ENCODE results near the gene CIAO2A. TPM values are rescaled to one million over a fixed set of nuclear protein-coding genes. Genes with fewer than 3 reads are reported as not detected.

The CIAO2A gene, protein sequence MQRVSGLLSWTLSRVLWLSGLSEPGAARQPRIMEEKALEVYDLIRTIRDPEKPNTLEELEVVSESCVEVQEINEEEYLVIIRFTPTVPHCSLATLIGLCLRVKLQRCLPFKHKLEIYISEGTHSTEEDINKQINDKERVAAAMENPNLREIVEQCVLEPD
- total RNA-seq (10 to 100 TPM; 21.5 to 23.1 TPM), total RNA-seq (14.3 to 46.6 reads per million in 2 donors)

DNA sequence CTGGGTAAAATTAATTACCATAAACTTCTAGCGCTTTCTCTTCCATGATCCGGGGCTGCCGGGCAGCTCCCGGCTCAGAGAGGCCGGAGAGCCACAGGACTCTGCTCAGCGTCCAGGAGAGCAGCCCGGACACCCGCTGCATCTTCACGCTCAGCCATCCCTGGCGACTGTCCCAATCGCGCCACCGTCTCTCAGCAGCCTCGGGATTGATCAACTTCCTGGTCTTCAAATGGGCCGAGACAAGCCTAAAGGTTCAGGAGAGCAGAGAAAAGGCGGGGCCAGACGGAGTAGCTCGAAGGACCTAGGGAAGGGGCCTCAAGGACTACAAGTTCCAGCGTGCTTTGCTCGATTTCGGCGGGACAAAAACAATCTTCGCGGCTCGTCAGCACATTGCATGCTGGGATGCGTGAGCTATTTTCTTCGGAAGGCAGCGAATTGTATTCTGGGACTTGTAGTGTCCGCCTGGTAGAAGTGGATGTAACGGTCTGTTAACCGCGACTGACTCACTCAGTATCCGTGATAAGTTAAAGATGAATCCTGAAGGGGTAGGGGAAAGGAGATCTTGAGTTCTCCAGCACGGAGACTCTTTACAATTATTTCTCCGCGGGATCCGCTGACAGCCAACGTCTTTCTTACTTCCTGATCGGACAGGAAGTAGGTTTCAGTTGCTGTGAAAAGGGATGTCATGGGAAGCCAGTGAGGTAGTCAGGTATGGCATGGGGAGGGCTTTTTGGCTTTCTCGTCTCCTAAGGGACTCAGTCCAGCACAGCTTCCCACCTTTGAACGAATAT is at the start of gene CIAO2A:
CIAO2A (minus strand) TSS at position 212 of the 791 bp plus-strand sequence; CDS start at position 142, 70 bp downstream.
- H3K36me3 Mint-ChIP-seq (ENCODE audit: low read depth): peaks cover 9% of the 10 kb centered on the region
- ATAC-seq: peak; percentile 77
- H3K4me3 Mint-ChIP-seq: peak within 1 kb of the TSS; percentile 99
- peak; percentile 73 to 84 (median 77) for DNase-seq
- H3K9me3 ChIP-seq (ENCODE audit: control insufficient read depth, low read length, poor library complexity, severe bottlenecking): no peaks in the 10 kb centered on the region
- H3K27me3 Mint-ChIP-seq: no peaks in the 10 kb centered on the region
- H3K27ac Mint-ChIP-seq: peak within 1 kb of the TSS; percentile 99
- H3K4me1 Mint-ChIP-seq: peaks cover 71% of the 10 kb centered on the region

DNA sequence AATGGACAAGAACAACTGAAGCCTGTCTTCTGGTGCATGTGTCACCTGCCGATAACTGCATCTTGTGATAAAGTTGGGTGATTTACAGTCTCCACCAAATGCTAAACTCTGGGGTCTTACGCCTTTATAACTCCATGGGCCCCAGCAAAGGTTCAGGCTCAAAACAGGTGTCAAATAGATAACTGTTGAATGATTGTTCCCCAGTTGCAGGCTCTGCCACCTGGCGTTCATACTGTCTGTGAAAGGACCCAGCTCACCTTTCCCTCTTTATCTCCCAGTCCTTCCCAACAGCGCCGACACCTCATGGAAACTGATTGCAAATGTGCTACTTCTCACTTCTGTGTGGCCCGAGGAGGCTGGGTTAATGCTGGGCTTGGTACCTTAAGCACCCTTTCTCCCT is 49.6 kb upstream of the CIAO2A start:
- no peak overlapping the region for H3K27ac Mint-ChIP-seq
- DNase-seq (no peak), ATAC-seq (no peak)
- peaks cover 2% of the 10 kb centered on the region for H3K4me1 Mint-ChIP-seq
- no peaks in the 10 kb centered on the region for H3K9me3 ChIP-seq (ENCODE audit: control insufficient read depth, low read length, poor library complexity, severe bottlenecking)
- H3K4me3 Mint-ChIP-seq: no peak overlapping the region
- H3K36me3 Mint-ChIP-seq (ENCODE audit: low read depth): peaks cover under 1% of the 10 kb centered on the region
- no peaks in the 10 kb centered on the region for H3K27me3 Mint-ChIP-seq

DNA sequence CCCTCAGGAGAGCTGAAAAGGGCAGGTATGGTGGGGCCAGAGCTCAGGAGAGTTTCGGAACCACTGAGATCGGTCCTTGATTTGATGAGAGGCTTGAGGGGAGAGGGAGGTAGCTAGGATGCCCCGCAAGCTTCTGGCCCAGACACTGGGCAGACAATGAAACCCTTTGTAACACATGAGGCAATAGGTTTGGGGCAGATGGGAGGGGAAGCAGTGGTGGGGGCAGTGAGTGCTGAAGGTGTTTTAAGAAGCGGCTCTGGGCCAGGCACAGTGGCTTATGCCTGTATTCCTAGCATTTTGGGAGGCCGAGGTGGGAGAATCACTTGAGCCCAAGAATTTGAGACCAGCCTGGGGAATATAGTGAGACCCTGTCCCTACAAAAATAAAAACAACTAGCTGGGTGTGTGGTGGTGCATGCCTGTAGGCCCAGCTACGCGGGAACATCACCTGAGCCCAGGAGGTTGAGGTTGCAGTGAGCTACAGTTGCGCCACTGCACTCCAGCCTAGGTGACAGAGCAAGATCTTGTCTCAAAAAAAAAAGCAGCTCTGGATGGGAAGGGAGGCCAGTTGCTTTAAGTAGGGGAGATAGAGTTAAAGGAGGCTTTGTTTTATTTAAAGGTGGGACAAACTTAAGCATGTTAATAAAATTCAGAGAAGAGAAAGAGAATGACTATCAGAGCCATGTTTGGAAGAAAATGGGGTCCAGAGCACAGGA is 48.3 kb upstream of the CIAO2A start:
- H3K27me3 Mint-ChIP-seq: no peaks in the 10 kb centered on the region
- no peaks in the 10 kb centered on the region for H3K9me3 ChIP-seq (ENCODE audit: control insufficient read depth, low read length, poor library complexity, severe bottlenecking)
- ATAC-seq: no peak
- H3K4me3 Mint-ChIP-seq: no peak overlapping the region
- peak overlapping the region; percentile 34 for H3K27ac Mint-ChIP-seq
- DNase-seq: no peak
- peaks cover 2% of the 10 kb centered on the region for H3K4me1 Mint-ChIP-seq
- peaks cover 3% of the 10 kb centered on the region for H3K36me3 Mint-ChIP-seq (ENCODE audit: low read depth)

DNA sequence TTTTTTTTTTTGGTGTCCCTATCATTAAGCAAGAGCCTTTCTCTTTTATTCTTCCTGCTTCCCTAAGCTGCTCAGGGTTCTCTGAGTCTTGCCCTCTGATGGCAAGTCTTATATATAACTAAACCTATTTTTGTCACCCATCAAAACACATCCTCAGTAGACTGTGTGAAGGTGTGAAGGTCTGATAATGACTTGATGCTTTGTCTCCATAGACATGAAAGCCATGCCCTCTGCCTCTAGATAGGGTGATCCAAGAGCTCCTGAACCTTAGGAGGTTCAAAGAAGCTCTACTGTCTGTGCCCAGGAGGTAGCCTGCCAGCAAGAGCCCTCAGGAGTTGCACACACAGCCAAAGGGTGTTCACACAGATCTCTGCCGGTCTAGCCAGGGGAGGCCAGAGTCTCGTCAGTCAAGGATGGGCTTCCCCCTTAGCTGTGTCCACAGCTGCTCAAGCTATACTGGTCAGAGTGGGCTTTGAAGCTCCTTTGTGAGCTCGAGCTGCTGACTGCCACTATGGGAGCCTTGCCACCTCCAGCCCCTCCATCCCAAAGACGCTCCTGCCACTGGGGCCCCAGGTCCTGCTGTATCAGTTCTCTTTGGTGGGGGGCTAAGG is 44.8 kb upstream of the CIAO2A start:
- Mint-ChIP-seq H3K4me1 (peaks cover 2% of the 10 kb centered on the region), H3K4me3 (no peak overlapping the region), H3K27ac (no peak overlapping the region), H3K36me3 (ENCODE audit: low read depth) (peaks cover 5% of the 10 kb centered on the region), H3K27me3 (no peaks in the 10 kb centered on the region)
- no peaks in the 10 kb centered on the region for H3K9me3 ChIP-seq (ENCODE audit: control insufficient read depth, low read length, poor library complexity, severe bottlenecking)
- ATAC-seq: no peak
- DNase-seq: no peak

DNA sequence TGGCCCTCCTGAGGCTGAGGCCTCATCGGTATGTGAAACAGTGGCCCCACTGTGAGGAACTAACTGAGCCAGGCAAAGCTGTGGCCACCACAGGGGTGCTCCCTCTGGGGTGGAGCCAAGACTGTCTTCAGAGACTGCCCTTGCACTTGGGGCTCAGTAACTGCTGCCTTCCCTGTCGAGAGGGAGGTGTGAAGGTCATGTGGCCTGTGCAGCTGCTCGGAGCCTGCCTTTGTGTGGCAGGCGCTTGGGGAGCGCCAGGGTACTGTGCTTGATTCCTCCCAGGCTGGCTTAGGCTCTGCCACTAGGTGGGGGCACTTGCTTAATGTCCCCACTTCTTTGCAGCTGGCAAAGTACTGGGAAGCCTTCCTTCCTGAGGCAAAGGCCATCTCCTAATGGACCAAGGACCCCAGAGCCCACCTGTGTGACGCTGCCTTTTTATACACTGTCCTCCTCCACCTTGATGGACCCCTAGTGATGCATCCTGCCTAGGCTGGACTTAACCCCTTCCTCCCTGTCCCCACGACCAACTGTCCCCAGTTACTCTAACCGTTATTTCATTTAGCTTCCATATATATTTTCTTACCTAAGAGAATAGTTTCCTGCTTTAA is 43.7 kb upstream of the CIAO2A start:
- no peak overlapping the region for H3K27ac Mint-ChIP-seq
- H3K9me3 ChIP-seq (ENCODE audit: control insufficient read depth, low read length, poor library complexity, severe bottlenecking): no peaks in the 10 kb centered on the region
- ATAC-seq (peak; percentile 54), DNase-seq (no peak)
- no peak overlapping the region for H3K4me3 Mint-ChIP-seq
- no peaks in the 10 kb centered on the region for H3K27me3 Mint-ChIP-seq
- H3K36me3 Mint-ChIP-seq (ENCODE audit: low read depth): peaks cover 7% of the 10 kb centered on the region
- H3K4me1 Mint-ChIP-seq: peaks cover 2% of the 10 kb centered on the region

DNA sequence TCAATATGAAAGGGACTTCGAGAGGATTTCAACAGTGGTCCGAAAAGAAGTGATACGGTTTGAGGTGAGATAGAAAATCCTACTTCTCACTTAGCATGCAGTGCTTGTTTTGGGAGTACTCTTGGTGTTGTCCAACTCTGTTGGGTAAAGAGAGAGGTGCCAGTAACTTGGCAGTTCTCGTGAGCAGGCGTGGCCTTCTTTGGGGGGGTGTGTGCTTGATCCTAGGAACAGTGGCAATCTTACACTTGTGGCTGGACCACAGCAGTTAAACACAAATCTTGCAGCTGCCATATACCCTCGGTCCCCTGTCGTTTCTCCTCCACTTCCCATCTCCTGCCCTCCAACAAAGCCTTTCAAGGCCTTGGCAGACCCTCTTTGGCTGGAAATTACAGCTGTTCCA is 42.7 kb upstream of the CIAO2A start:
- no peak for ATAC-seq
- peak overlapping the region; percentile 3 for H3K27ac Mint-ChIP-seq
- H3K9me3 ChIP-seq (ENCODE audit: control insufficient read depth, low read length, poor library complexity, severe bottlenecking): no peaks in the 10 kb centered on the region
- no peak for DNase-seq
- peaks cover 10% of the 10 kb centered on the region for H3K36me3 Mint-ChIP-seq (ENCODE audit: low read depth)
- H3K4me3 Mint-ChIP-seq: no peak overlapping the region
- no peaks in the 10 kb centered on the region for H3K27me3 Mint-ChIP-seq
- H3K4me1 Mint-ChIP-seq: no peaks in the 10 kb centered on the region

DNA sequence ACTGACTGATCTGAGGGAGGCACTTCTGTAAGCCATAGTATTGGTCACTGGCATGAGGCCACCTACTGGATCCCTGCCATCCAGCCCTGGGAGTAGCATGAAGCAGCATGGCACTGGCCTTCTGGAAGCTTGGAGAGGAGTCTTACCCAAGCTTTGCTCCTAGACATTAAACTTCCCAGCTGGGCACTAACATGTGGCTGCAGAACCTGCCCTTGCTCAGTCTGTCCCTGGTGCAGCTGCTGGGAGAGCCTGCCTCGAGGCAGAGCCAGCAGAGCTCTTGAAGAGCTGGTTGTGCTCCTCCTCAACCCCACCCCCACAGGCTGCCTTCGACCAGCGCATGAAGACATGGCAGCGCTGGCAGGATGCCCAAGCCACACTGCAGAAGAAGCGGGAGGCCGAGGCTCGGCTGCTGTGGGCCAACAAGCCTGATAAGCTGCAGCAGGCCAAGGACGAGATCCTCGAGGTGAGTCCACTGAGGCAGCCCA is 40.7 kb upstream of the CIAO2A start:
- no peaks in the 10 kb centered on the region for H3K9me3 ChIP-seq (ENCODE audit: control insufficient read depth, low read length, poor library complexity, severe bottlenecking)
- H3K4me1 Mint-ChIP-seq: no peaks in the 10 kb centered on the region
- ATAC-seq (no peak), DNase-seq (no peak)
- H3K27ac Mint-ChIP-seq: no peak overlapping the region
- H3K36me3 Mint-ChIP-seq (ENCODE audit: low read depth): peaks cover 10% of the 10 kb centered on the region
- no peak overlapping the region for H3K4me3 Mint-ChIP-seq
- H3K27me3 Mint-ChIP-seq: no peaks in the 10 kb centered on the region

DNA sequence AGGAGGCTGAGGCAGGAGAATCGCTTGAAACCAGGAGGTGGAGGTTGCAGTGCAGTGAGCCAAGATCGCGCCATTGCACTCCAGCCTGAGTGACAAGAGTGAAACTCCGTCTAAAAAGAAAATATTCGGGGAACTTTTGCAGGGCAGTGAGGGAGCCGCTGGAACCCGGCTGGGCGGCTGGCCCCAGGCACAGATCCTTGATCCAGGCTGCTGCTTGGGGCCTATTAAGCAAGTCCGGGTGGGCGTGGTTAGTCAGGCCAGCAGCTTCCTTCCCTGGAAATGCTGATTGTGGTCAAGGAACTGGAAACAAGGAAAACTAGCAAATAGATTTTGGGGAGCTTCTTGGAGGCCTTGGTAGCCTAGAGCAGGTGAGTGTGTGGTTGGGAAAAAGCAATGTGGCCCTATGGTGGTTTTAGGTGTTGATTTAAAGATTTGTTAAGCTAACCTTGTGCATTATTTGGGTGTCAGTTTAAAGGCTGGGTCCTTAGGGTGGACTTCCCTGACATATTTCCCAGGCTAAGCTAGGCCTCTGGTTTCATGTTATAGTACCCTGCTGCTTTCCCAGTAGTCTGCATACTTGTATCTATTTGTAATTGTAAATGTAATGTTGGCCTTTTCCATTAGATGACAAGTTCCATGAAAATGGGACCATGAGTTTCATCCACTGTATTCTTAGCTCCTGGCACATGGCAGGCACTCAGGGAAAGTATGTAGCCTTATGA is 40.1 kb upstream of the CIAO2A start:
- Mint-ChIP-seq H3K27me3 (no peaks in the 10 kb centered on the region), H3K36me3 (ENCODE audit: low read depth) (peaks cover 10% of the 10 kb centered on the region)
- no peak for ATAC-seq

DNA sequence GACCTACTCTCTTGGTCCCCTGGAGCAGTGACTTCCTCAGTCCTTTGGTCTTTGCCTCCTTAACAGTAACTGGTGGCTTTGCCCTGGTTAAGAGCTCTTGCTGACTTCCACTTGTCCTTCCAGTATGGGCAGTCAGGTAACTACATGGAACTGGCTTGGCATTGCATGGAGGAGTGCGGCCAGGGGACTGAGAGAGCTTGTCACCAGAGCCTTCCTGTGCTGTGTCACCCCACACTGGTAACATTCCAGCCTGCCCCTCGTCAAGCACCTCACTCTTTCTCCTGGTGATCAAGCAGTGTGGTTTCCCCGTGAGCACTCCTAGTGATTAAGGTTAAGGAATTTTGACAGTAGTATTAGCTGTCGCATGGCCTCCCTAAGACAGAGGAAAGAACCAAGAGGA is 38.6 kb upstream of the CIAO2A start:
- DNase-seq: no peak
- no peak overlapping the region for H3K4me3 Mint-ChIP-seq
- peak overlapping the region; percentile 71 for H3K27ac Mint-ChIP-seq
- no peaks in the 10 kb centered on the region for H3K4me1 Mint-ChIP-seq
- ATAC-seq: no peak
- no peaks in the 10 kb centered on the region for H3K27me3 Mint-ChIP-seq
- H3K36me3 Mint-ChIP-seq (ENCODE audit: low read depth): peaks cover 9% of the 10 kb centered on the region
- H3K9me3 ChIP-seq (ENCODE audit: control insufficient read depth, low read length, poor library complexity, severe bottlenecking): no peaks in the 10 kb centered on the region

More for the DNA sequence above, 40.1 kb upstream of the CIAO2A start:
- Mint-ChIP-seq H3K27ac (no peak overlapping the region), H3K4me1 (no peaks in the 10 kb centered on the region), H3K4me3 (peak overlapping the region; percentile 43)
- no peak for DNase-seq
- no peaks in the 10 kb centered on the region for H3K9me3 ChIP-seq (ENCODE audit: control insufficient read depth, low read length, poor library complexity, severe bottlenecking)

DNA sequence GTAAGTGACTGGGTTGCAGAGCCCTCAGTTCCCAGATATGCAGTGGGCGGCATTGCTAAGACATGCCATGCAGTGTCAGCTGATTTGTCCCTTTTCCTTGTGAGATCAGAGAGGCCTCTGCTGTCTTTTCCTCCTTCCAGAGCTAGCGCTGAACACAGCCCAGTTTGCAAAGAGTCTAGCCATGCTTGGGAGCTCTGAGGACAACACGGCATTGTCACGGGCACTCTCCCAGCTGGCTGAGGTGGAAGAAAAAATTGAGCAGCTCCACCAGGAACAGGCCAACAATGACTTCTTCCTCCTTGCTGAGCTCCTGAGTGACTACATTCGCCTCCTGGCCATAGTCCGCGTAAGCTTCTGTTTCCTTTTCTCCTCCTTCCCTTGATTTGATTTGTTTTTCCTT is 37.9 kb upstream of the CIAO2A start:
- H3K9me3 ChIP-seq (ENCODE audit: control insufficient read depth, low read length, poor library complexity, severe bottlenecking): no peaks in the 10 kb centered on the region
- H3K4me1 Mint-ChIP-seq: no peaks in the 10 kb centered on the region
- peak overlapping the region; percentile 71 for H3K27ac Mint-ChIP-seq
- ATAC-seq (no peak), DNase-seq (no peak)
- H3K27me3 Mint-ChIP-seq: no peaks in the 10 kb centered on the region
- no peak overlapping the region for H3K4me3 Mint-ChIP-seq
- peaks cover 8% of the 10 kb centered on the region for H3K36me3 Mint-ChIP-seq (ENCODE audit: low read depth)

DNA sequence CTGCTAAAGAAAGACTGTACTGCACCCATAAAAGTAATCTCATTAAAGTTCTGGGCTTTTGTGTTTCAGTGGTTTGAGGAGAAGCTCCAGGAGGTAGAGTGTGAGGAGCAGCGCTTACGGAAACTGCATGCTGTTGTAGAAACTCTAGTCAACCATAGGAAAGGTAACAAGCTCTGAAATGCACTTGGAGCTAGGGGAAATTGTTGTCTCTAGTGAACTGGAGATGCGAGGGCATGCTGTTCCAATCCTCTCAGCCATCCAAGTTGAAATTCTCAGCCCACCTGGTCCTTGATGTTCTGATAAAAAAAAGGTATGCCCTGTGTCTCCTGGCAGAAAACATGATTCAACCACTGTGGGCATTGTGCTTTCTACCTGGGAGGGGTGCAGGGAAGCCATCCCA is 36.5 kb upstream of the CIAO2A start:
- H3K4me3 Mint-ChIP-seq: no peak overlapping the region
- no peaks in the 10 kb centered on the region for H3K27me3 Mint-ChIP-seq
- no peak overlapping the region for H3K27ac Mint-ChIP-seq
- no peaks in the 10 kb centered on the region for H3K4me1 Mint-ChIP-seq
- no peak for DNase-seq
- no peaks in the 10 kb centered on the region for H3K9me3 ChIP-seq (ENCODE audit: control insufficient read depth, low read length, poor library complexity, severe bottlenecking)
- H3K36me3 Mint-ChIP-seq (ENCODE audit: low read depth): peaks cover 9% of the 10 kb centered on the region
- ATAC-seq: no peak

DNA sequence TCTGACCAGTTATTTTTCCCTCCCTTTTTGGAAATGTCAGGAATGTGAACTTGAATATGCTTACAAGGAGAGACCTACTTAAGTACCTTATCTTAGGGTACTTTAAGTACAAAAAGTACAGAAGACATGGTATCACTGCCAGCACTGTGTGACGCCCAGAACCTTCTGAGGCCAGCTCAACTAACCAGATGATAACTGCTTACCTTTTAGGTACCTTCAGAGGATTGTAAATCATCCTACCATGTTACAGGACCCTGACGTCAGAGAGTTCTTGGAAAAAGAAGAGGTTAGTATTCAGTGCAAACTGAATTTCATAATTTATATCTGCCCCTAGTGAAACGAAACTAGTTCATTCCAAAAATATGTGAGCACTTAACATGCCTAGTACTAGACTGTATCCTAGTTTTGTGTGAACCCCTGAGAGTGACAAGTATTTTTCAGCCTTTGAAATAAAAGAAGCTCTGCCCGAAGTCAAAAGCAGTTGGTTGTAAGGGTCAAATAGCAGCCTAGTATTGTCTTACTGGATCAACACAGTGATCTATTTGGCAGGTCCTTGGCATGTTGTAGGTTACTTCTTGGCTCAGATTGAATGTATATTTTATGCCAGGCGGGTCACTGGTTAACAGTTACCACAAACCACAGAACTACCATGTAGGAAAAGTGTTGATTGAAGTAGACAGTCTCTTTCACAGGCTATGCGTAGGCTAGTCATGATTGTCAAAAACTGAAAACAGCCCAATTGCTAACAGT is 34.1 kb upstream of the CIAO2A start:
- no peak for ATAC-seq
- peaks cover 9% of the 10 kb centered on the region for H3K36me3 Mint-ChIP-seq (ENCODE audit: low read depth)
- no peaks in the 10 kb centered on the region for H3K4me1 Mint-ChIP-seq
- no peak for DNase-seq
- H3K27me3 Mint-ChIP-seq: no peaks in the 10 kb centered on the region
- H3K27ac Mint-ChIP-seq: no peak overlapping the region
- H3K9me3 ChIP-seq (ENCODE audit: control insufficient read depth, low read length, poor library complexity, severe bottlenecking): no peaks in the 10 kb centered on the region
- H3K4me3 Mint-ChIP-seq: no peak overlapping the region
